ENCODE measurements around the gene NFASC.

The NFASC gene

DNA sequence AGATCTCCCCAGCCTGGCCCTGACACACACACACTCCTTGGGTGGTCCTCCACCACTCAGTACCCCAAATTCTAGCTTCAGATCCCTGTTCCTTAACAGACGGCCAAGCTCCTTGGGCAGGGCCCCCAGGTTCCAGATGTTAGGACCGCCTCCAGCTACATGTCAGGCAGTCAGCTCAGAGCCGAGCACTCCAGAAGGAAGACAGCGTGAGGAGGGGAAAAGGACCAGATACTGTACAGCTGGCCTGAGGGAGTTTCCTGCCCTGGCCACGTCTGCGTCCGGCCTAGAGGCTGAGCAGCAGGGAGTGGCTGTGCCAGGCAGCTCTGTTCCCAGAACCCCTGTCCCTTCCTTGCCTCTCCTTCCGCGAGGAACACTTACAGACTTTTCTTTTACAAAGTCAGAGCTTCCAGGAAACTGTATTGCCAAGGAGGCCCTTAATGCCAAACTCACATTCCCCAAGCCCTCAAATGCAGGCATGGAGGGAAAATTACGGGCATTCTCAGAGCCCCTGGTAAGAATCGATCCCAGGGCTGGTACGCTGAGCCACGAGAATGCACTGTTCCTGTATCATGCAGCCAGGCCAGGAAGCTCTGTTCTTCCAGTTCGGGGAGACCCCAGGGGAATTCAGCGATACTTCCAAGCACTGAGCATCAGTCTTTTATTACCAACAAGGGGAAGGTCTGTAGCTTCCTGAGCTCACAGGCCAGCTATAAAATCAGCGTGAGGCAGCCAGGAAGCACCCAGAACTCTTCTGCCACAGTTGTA is 127.1 kb downstream of the NFASC start:
- DNase-seq (ENCODE audit: low read depth), result peak; percentile 3
- H3K4me3 ChIP-seq (ENCODE audit: low read length), result no peak overlapping the region
- TF ChIP-seq, protein P1, sequence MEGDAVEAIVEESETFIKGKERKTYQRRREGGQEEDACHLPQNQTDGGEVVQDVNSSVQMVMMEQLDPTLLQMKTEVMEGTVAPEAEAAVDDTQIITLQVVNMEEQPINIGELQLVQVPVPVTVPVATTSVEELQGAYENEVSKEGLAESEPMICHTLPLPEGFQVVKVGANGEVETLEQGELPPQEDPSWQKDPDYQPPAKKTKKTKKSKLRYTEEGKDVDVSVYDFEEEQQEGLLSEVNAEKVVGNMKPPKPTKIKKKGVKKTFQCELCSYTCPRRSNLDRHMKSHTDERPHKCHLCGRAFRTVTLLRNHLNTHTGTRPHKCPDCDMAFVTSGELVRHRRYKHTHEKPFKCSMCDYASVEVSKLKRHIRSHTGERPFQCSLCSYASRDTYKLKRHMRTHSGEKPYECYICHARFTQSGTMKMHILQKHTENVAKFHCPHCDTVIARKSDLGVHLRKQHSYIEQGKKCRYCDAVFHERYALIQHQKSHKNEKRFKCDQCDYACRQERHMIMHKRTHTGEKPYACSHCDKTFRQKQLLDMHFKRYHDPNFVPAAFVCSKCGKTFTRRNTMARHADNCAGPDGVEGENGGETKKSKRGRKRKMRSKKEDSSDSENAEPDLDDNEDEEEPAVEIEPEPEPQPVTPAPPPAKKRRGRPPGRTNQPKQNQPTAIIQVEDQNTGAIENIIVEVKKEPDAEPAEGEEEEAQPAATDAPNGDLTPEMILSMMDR (conservative IDR thresholded peaks at IDR 0.05; ENCODE audit: low read length), result no peak

DNA sequence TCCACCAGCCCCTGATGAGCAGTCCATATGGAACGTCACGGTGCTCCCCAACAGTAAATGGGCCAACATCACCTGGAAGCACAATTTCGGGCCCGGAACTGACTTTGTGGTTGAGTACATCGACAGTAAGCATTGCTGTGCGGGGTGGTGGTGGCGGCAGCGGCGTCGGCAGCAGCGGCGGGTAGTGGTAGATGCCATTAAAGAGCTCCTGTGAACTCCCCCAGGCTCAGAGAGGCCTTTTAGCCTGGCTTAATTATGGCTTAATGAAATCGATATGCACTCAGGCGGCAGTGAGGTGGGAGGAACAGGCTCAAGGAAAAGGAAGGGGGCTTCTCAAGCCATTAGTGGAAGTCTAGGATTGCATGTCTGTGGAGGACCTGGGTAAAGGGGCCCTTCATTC is 130.5 kb downstream of the NFASC start:
- TF ChIP-seq, protein P1 (conservative IDR thresholded peaks at IDR 0.05; ENCODE audit: low read length), result no peak
- H3K4me3 ChIP-seq (ENCODE audit: low read length), result no peak overlapping the region
- no peak for DNase-seq (ENCODE audit: low read depth)

DNA sequence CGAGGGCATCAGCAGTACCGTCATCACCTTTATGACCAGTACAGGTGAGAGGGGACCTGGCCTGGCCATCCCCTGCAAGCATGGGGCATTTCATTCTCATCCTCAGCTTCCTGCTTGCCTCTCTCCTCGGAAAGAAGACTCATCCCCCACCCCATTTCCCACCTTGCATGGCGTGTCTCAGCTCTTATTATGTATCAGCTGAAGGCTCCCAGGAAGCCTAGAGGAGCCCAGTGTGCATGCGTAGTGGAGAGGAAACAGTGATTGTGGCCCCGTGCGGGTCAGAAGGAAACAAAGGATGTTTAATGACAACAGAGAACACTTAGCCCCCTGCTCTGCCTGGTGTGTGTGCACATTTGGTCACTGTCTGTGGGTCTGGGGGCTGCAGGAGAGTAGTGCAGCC is 132.0 kb downstream of the NFASC start:
- DNase-seq (ENCODE audit: low read depth), result no peak
- TF ChIP-seq, protein P1 (conservative IDR thresholded peaks at IDR 0.05; ENCODE audit: low read length), result no peak
- H3K4me3 ChIP-seq (ENCODE audit: low read length), result no peak overlapping the region

DNA sequence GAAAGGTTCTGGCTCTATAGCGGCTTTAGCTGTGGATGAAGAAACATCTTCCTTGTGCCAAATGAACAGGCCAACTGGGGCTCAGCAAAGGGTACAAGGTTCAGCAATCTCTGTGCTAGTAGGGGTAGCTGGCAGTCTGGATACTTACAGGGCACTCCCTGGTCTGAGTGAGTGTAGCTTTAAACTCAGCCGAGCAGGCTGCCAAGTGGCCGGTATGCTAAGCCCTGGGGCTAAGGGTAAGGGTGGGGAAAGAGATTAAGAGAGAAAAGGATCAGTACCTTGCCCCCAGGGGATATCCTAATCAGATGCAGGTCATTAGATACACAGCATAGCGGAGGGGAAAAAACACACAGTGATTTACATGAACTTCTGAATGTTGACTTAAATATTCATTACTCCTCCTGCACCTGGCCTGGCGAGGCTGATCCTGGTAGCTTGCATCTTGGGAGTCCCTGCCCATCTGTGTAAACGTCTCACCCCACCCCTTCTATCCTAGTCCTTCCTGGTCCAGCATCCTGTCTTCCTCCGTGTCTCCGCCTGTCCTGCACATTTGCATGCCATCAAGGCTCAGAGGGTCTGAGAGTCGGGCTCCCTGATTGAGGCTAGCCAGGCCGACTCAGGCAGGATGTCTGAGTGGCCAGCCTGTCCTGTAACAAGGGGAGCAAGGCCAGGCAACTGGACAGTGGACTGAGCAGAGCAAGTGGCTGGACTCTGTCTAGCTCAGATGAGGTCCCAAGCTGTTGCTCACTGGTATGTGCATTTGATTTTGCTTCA is 132.9 kb downstream of the NFASC start:
- TF ChIP-seq, protein P1 (conservative IDR thresholded peaks at IDR 0.05; ENCODE audit: low read length), result no peak
- no peak for DNase-seq (ENCODE audit: low read depth)
- no peak overlapping the region for H3K4me3 ChIP-seq (ENCODE audit: low read length)

DNA sequence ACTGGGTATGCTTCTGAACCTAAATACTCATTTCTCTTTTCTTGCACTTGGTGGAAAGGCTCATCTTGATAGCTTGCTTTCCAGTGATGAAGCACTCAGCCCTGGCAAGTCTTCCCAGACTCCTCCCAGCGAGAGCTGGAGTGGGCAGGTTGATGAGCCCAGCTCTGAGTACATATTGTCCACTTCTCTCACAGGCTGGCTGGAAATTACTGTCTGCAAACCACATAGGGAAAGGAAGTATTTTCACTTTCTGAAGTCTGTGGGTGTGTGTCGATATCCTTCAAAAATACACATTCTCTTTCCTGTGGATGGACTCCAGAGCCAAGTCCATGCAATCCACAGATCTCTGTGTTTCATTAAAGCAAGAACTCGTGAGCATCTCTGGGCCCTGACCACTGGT is 133.7 kb downstream of the NFASC start:
- TF ChIP-seq, protein P1 (conservative IDR thresholded peaks at IDR 0.05; ENCODE audit: low read length), result no peak
- DNase-seq (ENCODE audit: low read depth), result peak; percentile 9
- no peak overlapping the region for H3K4me3 ChIP-seq (ENCODE audit: low read length)

DNA sequence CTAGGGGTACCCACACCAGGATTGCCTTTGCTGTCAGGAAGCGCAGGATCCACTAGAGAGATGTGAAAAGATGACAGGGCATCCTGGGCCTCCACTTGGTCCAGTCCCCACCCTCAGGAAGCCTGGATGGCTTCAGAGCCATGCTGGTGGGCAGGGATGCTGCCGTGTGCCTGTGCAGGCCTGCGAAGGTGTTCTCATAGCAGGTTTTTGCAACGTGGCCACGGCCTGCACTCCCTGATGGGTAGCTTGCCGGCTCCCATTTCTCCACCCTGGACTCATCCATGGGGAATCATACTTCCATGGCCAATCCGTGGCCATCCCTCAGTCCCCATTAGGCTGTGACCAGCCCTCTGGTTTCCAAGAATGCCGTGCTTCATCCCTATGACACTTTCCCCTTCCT is 138.2 kb downstream of the NFASC start:
- DNase-seq (ENCODE audit: low read depth), result no peak
- no peak overlapping the region for H3K4me3 ChIP-seq (ENCODE audit: low read length)
- TF ChIP-seq, protein P1 (conservative IDR thresholded peaks at IDR 0.05; ENCODE audit: low read length), result no peak

DNA sequence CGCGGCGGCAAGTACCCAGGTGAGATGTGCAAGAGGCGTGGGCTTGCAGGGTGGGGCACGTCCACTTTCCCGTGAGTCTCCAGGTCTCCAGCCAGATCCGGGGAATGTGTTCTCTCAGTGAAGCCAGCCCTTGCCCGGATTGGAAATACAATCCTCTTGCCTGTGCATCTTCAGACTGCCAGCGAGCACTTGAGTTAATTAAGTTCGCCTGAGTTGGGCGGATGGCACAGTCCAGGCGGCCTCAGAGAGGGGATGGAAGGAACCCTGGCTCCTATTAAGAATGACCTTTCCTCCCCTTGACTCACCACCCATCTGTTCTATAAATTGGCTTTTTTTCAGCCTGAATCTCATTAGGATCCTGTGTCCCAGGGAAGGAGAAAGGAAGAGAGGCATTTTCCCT is 139.0 kb downstream of the NFASC start:
- no peak overlapping the region for H3K4me3 ChIP-seq (ENCODE audit: low read length)
- TF ChIP-seq, protein P1 (conservative IDR thresholded peaks at IDR 0.05; ENCODE audit: low read length), result no peak

More for the DNA sequence above, 139.0 kb downstream of the NFASC start:
- no peak for DNase-seq (ENCODE audit: low read depth)
